HuH-7.5 (cell line): Measurements from ENCODE around the gene KLF7.

Source experiments
- DNase-seq: peaks from one replicate; pipeline ENCODE4 v3.0.0; 2011; ENCODE audit warnings: low spot score

The KLF7 gene

GRCh38 chr2:207148020-207148419, 17.7 kb downstream of the KLF7 start:
- no peak for DNase-seq

GRCh38 chr2:207144173-207144785, 21.5 kb downstream of the KLF7 start:
- no peak for DNase-seq

GRCh38 chr2:207143215-207144172, 22.3 kb downstream of the KLF7 start:
- no peak for DNase-seq

- no peak for DNase-seq
Observed at GRCh38 chr2:207142461-207142860, 23.3 kb downstream of the KLF7 start.

GRCh38 chr2:207141386-207141785, 24.4 kb downstream of the KLF7 start:
- no peak for DNase-seq

- no peak for DNase-seq
Observed at GRCh38 chr2:207140265-207140664, 25.5 kb downstream of the KLF7 start.

GRCh38 chr2:207139552-207139951, 26.2 kb downstream of the KLF7 start:
- DNase-seq: no peak

- no peak for DNase-seq
Observed at GRCh38 chr2:207138627-207139297, 27.0 kb downstream of the KLF7 start.

- DNase-seq: no peak
Observed at GRCh38 chr2:207137596-207138337, 28.0 kb downstream of the KLF7 start.

GRCh38 chr2:207136874-207137273, 28.9 kb downstream of the KLF7 start:
- DNase-seq: no peak

- no peak for DNase-seq
Observed at GRCh38 chr2:207135801-207136457, 29.8 kb downstream of the KLF7 start.

- DNase-seq: no peak
Observed at GRCh38 chr2:207135340-207135739, 30.4 kb downstream of the KLF7 start.

GRCh38 chr2:207133820-207134519, 31.8 kb downstream of the KLF7 start:
- DNase-seq: no peak

GRCh38 chr2:207133458-207133819, 32.3 kb downstream of the KLF7 start:
- no peak for DNase-seq

GRCh38 chr2:207132019-207132418, 33.7 kb downstream of the KLF7 start:
- no peak for DNase-seq

GRCh38 chr2:207131594-207131993, 34.2 kb downstream of the KLF7 start:
- DNase-seq: no peak

GRCh38 chr2:207130958-207131521, 34.7 kb downstream of the KLF7 start:
- DNase-seq: no peak

GRCh38 chr2:207129821-207130220, 35.9 kb downstream of the KLF7 start:
- DNase-seq: no peak

- DNase-seq: no peak
Observed at GRCh38 chr2:207128867-207129266, 36.9 kb downstream of the KLF7 start.

- DNase-seq: no peak
Observed at GRCh38 chr2:207126724-207127308, 38.9 kb downstream of the KLF7 start.
